Astrocyte of the cerebellum (primary cell): Measurements from ENCODE around the gene DEPDC5.

Source experiments
- DNase-seq: peaks from one replicate; pipeline ENCODE4 v3.0.0-alpha.2; 2011; ENCODE audit warnings: low read depth
- H3K4me3 ChIP-seq: 2 replicates; pipeline ENCODE4 v1.5.1; 2011; ENCODE audit warnings: mild to moderate bottlenecking, low read depth, low read length, moderate library complexity
- in situ Hi-C: cut with HindIII; loops from 2 replicates; pipeline ENCODE4 v1.10.0; 2017; ENCODE audit warnings: low sequenced_read_pairs
- TF ChIP-seq, protein P1 (sequence below): IDR thresholded peaks from 2 replicates; pipeline ENCODE4 v1.5.1; 2012; ENCODE audit warnings: low read length, low read depth, moderate library complexity, mild to moderate bottlenecking; ENCODE audit errors: missing control alignments

Gene DEPDC5

DNA sequence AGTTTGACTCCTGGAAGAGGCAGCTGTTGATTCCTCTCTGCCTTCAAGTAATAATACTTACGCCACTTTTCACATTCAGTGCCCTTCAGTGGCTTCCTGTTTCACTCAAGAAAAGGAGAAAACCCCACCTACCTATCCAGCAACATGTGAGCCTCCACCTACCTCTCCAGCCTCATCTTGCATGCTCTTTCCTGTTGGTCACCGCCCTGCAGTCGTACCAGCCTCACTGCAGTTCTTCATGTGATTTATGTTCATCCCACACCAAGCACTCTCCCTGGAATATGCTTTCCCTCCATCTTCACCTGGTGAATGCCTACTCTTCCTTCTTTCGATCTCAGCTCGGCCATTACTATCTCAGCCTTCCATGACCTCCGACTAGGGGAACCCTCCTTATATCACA lies 168.7 kb downstream of the DEPDC5 start:
- DNase-seq = no peak
- H3K4me3 ChIP-seq = no peak overlapping the region
- TF ChIP-seq, protein P1, sequence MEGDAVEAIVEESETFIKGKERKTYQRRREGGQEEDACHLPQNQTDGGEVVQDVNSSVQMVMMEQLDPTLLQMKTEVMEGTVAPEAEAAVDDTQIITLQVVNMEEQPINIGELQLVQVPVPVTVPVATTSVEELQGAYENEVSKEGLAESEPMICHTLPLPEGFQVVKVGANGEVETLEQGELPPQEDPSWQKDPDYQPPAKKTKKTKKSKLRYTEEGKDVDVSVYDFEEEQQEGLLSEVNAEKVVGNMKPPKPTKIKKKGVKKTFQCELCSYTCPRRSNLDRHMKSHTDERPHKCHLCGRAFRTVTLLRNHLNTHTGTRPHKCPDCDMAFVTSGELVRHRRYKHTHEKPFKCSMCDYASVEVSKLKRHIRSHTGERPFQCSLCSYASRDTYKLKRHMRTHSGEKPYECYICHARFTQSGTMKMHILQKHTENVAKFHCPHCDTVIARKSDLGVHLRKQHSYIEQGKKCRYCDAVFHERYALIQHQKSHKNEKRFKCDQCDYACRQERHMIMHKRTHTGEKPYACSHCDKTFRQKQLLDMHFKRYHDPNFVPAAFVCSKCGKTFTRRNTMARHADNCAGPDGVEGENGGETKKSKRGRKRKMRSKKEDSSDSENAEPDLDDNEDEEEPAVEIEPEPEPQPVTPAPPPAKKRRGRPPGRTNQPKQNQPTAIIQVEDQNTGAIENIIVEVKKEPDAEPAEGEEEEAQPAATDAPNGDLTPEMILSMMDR = no peak
- in situ Hi-C loops = no loop called here

DNA sequence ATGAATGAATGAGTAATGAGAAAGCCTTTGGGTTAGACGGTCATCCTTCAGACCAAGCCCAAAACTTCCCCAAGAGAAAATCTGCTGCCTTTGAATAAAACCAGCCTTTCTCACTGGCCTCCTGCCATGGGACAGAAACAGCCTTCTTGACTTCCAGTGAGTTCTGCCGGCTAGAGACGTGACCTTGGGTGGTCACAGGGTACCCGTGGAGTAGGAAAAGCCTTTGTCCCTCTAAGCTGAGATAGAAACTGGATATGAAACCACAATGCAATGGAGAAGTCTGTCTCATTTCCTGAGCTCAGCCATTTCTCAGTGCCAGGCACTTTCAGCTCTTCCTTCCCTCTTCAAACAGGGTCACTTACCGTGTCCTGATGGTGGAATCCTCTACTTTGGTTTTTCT lies 169.3 kb downstream of the DEPDC5 start:
- TF ChIP-seq, protein P1 = no peak
- no peak for DNase-seq
- in situ Hi-C loops = no loop called here
- no peak overlapping the region for H3K4me3 ChIP-seq

DNA sequence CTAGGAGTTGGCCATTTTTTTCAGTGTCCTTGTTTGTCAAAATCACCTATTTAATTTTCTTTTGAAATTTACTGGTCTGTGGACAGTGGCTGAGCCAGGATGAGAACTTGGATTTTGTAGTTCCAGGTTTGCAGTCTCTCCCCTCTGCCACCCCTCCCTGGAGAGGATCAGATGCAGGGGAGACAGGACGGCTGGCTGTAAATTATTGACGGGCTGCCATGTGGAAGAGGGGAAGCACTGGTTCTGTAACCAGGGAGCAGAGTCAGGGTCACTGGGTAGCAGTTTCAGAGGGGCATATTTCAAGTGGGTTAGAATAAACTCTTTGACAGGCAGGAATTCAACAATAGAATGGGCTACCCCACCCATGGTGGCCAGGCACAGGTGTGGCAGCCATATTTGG lies 169.9 kb downstream of the DEPDC5 start:
- H3K4me3 ChIP-seq = no peak overlapping the region
- in situ Hi-C loops = no loop called here
- no peak for DNase-seq
- TF ChIP-seq, protein P1 = no peak

DNA sequence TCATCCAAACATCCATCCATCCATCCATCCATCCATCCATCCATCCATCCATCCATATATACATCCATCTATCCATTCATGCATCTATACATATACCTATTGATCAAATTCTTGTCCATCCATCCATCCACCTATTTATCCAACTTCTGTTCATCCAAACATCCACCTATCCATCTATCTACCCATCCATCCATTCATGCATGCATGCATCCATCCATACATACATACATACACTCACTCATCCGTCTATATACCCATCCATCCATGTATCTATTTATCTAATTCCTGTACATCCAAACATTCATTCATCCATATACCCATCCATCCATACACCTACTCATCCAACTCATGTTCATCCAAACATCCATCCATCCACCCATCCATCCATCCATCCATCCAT lies 171.2 kb downstream of the DEPDC5 start:
- DNase-seq = no peak
- TF ChIP-seq, protein P1 = no peak
- no peak overlapping the region for H3K4me3 ChIP-seq
- in situ Hi-C loops = no loop called here

DNA sequence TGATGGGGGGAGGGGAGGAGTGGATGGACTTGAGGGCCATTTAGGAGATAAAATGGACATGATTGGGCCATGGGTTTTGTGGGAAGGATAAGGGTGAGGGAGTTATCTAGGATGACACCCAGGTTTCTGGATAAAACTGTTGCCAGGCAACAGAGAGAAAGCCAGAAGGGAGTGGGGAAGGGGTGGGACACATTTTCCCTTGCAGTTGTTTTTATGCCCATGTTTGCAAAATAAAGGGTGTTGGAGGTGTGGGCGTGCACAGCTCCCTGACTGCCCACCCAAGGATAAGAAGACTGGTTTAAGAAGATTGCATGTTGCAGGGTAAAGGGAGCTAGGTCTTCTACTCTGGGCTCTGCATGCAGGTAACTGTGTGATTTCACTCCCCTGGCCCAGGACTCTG lies 172.2 kb downstream of the DEPDC5 start:
- H3K4me3 ChIP-seq = no peak overlapping the region
- DNase-seq = no peak
- in situ Hi-C loops = no loop called here
- TF ChIP-seq, protein P1 = no peak

DNA sequence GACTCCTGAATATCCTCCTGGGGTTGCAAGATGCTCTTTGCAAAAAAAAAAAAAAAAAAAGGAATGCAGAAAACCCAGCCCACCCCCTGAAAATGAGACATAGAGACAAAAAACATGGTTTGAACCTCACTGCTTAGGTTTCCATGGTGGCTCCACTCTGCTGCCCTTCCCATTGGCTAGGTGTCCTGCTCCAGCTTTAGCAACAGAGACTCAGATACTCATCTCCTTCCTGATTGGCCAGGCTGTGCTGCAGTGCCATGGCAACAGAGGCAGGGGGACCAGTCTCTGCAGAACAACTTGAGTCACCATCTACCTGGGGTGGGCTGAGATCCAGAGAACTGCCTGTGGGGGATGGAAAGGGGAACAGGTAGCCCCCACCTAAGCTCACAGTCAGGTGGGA lies 173.2 kb downstream of the DEPDC5 start:
- DNase-seq = no peak
- no peak overlapping the region for H3K4me3 ChIP-seq
- TF ChIP-seq, protein P1 = no peak
- in situ Hi-C loops = no loop called here

DNA sequence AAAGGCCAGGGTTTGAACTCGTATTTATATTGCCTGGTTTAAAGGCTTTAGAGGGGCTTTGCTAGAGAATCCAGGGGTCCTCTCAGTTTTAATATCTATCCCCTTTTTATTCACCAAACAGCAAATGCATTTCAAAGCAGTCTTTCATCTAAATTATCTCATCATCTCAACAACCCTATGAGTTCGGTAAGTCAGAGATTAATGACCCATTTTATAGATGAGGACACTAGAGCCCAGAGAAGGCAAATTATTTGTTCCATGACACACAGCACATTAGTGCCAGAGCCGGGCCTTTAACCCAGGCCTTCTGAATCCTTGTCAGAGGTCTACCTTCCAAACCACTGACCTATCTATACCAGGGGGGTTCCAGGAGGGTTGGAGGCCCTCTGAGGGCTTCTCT lies 173.7 kb downstream of the DEPDC5 start:
- no peak overlapping the region for H3K4me3 ChIP-seq
- in situ Hi-C loops = no loop called here
- DNase-seq = no peak
- TF ChIP-seq, protein P1 = no peak
